Right hindlimb (tissue), 1 donor: Measurements from ENCODE around the gene ASCC1.
"Not testable (repeated sequence)": the region's sequence is repeated elsewhere in the genome, so short reads cannot be mapped to it uniquely, and the experiment has no call there.

Experiments used
- DNase-seq: peaks from one replicate; pipeline ENCODE4 v3.0.0-alpha.2; 2018

Gene ASCC1

DNA sequence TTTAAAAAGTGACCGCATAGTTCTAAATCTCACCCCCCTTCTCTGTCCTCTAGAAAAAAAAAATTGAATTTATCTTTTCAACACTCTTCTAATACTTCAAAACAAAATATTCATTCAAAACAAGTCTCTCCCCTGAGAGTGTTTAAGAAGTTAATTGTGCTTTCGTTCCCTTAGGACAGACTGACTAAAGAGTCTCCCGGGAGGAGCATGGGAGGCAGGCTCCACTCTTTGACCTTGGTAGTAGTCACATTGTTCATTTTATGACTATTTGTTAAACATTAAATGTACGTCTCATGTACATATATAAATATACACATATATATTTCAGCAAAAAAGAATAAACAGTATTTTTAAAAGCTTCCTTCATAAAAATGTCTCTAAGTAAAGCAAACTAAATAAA is 92.5 kb downstream of the ASCC1 start:
- no peak for DNase-seq

DNA sequence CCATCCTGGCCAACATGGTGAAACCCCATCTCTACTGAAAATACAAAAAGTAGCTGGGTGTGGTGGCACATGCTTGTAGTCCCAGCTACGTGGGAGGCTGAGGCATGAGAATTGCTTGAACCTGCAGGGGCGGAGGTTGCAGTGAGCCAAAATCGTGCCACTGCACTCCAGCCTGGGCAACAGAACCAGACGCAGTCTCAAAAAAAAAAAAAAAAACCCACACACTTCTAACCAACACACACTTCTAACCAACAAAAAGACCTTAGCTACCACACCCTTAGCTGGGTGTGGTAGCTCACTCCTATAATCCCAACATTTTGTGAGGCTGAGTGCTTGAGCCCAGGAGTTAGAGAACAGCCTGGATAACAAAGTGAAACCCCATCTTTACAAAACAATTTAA is 93.9 kb downstream of the ASCC1 start:
- DNase-seq: no peak

DNA sequence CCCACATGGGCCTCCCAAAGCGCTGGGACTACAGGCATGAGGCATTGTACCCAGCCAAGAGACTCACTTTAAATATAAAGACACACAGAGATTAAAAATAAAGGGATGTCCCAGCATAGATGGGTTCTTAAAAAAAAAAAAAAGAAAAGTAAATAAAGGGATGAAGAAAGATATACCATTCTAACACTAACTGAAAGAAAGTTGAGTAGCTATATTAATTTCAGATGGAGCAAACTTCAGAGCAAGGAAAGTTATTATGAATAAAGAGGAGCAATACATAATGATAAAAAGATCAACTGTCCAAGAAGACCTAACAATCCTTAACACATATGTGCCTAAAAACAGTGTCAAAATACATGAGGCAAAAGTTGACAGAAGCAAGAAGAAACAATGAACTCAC is 94.7 kb downstream of the ASCC1 start:
- no peak for DNase-seq

DNA sequence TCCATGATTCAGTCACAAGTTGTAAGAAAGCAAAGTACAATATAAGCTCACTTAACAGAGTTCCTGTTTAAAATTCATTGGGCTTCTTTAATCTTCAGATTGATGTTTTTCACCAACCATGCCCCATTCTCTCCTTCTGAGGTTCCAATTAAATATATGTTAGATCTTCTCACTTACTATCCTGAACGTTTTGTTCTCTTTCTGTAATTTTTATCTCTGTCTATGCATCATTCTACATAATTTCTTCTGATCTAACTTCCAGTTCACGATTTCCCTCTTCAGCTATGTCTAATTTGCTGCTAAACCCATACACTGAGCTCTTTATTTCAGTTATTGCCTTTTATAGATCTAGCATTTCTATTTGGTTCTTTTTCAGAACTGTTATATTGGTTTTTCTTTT is 99.7 kb downstream of the ASCC1 start:
- DNase-seq: no peak

DNA sequence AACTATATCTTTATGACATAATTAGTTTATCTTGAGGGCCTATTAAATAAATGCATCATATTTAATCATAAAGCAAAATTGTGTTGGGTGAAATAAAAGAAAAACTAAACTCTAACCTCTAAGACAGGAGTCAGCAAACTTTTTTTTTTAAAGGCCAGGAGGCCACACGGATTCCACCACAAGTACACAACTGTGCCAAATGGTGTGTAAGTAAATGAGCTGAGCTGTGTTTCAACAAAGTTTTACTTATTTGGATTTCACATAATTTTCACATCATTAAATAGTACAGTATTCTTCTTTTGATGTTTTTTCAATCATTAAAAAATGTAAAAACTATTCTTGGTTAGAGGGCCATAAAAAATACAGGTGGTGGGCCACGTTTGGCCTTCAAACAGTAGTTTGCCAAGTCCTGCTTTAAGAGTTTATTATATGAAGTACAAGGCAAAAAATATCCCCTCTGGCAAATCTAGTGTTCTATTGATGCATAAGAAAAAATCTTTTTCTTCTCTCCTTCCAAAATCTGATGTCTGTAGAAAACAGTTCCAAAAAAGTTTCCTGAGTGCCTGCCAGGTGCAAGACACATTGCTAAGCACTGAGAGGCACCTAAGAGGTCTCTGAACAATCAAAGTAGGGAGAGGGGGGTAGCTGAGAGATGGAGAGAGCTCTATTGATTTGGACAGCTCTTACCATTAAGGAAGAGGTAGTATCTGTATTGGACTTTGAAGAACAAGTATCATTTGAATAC is 101.2 kb downstream of the ASCC1 start:
- peak; percentile 49 for DNase-seq

DNA sequence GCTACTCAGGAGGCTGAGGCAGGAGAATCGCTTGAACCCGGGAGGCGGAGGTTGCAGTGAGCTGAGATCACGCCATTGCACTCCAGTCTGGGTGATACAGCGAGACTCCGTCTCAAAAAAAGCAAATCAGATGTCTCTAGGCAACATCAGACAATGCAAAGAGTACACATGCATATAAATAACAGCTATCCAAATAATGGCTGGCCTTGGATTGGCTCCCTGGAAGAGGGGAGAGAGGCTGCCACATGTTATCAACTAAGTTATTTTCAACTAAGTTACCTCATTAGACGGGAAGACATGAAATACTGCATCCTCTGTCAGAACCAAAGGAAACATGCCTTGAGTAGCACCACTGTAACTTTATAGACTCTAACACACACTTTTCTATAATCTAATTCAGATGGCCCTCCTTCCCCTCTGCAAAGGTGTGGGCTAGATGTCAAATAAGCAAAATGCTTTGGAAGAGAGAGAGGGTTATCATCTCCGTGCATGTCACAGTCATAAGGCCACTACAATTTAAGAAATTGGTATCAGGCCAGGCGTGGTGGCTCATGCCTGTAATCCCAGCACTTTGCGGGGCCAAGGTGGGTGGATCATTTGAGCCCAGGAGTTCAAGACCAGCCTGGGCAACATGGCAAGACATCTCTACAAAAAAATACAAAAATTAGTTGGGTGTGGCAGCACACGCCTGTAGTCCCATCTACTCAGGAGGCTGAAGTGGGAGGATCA is 105.2 kb downstream of the ASCC1 start:
- no peak for DNase-seq

DNA sequence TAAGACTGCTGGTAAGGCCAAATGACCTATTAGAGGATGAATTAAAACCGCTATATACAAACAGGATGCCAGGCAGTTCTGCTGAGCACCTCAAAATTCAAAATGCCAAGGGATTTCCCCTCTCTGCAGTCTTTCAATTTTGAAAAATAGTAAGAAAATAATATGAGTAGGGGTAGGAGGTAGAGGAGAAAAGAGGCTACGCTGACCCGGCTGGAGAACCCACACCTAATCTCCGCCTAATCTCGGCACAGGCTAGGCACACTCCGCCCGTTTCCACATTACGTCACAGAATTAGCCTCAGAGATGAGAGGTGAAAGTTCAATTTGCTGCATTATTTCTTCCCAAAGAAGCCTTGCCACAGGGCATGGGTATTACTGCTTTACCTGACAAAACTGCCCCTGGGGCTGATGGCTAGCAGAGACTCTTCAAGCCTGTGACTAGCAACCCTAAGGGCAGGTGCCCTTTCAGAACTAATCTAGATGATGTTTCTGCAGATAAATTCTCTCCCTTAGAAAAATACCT is 106.4 kb downstream of the ASCC1 start:
- DNase-seq: no peak

DNA sequence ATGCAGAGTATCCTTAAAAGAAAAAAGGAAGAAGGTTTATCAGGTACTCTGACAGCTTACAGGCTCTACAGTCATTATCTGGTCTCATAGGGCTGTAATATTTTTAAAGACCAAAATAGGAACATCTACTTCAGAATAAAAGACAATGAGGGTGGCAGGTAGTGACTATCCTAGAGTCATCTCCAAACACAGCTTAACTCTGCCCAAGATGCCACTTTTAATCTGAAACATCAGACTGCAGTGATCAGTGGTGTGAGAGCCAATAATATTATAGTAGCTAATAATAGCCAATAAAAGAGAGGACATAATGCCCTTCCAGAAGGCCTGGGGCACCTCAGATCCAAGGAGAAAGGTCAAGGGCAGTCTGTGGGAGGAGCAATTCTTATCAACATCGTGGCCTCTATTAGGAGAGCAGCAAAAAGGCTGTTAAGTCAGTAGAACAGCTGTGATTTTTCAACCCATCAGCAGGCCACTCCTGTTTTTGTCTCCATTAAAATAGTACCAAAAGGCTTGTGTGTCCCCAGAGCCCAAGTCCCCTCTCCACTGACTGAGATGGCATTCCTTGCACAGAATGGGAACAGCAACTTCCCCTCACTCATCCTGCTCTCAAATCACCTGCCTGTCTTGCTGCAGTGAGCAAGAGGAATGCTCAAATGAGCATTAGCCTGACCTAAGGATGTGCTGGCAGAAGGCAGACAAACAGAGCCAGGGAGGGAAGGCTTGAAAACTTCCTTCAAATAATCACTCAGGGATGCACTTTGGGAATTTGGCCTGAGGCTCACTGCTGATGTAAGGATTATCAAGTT is 107.0 kb downstream of the ASCC1 start:
- no peak for DNase-seq

DNA sequence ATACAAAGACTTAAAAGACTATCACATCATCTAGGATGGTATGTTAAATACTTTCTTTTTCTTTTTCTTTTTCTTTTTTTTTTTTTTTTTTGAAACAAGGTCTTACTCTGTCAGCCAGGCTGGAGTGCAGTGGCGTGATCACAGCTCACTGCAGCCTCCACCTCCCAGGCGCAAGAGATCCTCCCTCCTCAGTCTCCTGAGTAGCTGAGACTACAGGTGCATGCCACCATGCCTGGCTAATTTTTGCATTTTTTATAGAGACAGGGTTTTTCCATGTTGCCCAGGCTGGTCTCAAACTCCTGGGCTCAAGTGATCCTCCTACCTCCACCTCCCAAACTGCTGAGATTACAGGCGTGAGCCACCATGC is 108.1 kb downstream of the ASCC1 start:
- not testable (repeated sequence) for DNase-seq

DNA sequence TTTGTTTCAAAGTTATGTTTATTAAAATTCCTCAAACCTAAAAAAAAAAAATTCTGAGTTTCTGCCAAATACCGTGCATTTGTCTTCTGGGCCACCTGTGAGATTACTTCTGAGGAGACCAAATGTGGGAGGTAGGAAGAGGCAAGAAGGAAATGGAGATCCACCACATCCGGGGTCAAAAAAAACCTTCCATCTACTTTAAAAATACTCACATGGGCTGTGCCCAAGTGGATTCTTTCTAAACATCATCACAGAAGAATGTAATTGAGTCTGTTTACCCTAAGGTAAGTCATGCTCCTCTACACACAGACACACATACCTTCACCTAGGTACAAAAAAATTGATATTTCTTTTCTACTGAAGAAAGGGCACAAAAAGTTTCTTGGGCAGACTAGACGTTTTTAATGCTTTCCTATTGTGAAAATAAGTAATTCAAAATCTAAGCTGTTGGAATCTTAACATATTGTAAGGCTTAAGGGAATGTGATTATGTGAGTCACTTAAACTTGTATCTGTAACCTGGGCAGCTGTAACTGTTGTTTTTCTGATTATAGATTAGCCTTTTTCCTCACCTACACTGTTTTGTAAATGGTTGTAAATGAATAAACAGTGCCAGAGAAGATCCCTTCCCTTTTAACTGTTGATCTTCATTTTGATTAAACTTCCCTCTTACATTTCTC is 108.6 kb downstream of the ASCC1 start:
- no peak for DNase-seq

DNA sequence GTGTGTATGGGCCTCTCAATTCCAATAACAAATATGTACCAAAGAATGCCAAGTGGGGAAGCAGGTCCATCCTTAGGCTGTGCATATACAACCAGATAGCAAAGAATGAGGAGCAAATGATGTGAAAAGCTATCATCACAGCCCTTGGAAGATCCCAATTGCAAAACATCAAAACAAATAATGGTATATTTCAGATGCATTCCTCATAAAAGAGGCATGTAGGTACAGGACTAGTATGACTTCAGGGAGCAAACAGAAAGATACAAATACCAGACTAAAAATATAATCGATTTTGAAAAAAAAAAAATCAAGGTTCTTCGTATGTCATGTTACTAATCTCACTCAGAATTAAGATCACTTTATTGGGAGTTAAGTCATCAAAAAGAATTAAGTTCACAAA is 109.2 kb downstream of the ASCC1 start:
- no peak for DNase-seq

DNA sequence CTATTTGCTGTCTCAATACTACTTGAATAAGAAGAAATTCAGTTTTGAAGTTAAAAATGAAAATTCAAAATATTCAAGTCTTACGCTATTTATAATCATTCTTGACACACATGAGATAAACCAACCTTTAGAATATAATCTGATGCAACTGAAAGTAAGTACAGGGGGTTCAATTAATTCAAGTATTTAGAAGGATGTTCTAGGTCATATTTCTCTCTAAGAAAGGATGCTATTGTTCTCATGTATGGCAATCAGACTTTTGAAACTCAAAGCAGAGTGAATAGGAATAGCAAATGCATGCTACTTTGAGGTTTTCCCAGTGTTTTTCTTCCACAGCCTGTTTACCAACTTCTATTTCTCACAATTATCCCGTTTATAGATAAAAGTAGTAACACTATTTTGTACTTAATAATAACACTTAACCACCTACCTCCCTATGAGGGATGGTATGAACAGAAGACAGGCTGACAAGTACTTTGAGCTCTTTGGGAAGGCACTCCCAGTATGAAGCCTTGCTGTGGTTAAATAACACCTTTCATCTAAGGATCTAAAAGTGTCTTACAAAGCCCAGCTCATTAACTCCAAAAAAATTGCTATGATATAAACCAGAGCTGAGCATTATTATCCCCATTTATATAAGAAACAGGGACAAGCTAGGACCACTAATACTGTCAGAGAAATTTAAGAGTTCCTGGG is 109.8 kb downstream of the ASCC1 start:
- no peak for DNase-seq

DNA sequence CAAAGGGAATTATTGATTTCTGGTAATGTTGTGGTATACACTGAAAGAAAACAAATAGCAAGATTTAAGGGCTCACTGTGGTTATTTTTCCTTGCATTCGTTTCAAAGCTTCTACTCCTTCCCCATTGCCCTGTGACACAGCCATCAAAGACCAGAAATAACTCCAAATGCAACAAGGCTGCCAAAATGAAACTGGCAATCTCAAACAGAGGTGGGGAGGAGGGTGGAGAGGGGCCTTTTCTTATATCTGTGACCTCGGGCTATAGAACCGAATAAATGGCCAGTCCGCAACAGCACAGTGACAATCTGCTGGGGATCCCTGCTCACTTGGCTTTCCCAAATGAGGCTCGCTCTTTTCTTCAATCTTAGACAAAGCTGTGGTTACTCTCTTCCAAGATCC is 110.4 kb downstream of the ASCC1 start:
- no peak for DNase-seq

DNA sequence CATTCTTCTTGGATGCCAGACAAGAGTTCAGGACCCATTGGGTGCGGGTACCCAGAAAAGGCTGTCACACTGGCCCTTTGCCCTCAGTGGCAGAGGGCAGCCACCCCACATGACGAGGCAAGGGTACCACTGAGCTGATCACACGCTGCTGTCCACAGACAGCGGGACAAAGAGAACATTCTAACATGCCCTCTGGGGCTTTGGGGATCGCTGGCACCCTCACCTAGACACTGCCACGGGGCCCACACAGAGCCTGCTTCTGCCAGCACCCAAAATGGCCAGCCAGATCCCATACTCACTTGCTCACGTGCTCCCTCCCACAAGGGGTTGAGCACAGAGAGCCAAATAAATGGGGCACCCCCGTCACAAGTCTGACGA is 111.0 kb downstream of the ASCC1 start:
- DNase-seq: no peak

DNA sequence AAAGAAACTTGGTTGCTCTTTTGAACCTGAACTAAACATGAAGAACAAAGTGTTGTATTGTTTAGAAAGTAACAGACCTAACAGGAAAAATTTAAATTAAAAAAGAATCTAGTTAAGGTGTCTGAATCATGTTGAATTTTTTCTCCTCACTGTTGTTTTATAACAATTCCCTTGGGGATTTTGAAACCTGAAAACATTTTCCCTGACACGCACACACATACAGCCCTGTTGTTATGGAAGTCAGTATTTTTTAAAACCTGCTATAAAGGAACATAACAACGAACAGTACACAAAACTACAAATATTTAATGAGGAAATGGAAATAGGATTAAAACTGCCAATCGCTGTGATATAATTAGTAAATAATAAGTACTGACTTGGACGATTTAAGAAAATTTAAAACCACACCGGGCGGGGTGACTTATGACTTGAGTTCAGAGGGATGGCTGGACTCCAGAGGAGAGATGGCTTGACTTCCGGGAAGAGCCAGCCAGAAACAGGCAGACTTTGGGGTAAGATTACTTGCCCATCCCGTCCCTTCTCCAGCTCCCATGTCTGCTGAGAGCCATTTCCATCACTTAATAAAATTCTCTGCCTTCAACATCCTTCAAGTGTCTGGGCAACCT is 111.5 kb downstream of the ASCC1 start:
- no peak for DNase-seq

DNA sequence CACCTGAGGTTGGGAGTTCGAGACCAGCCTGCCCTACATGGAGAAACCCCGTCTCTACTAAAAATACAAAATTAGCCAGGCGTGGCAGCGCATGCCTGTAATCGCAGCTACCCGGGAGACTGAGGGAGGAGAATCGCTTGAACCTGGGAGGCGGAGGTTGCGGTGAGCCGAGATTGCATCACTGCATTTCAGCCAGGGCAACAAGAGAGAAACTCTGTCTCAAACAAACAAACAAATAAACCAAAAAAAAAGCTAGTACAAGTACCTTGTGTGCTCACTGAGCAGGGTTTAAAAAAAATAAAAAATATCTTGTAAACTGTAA is 116.5 kb downstream of the ASCC1 start:
- no peak for DNase-seq

DNA sequence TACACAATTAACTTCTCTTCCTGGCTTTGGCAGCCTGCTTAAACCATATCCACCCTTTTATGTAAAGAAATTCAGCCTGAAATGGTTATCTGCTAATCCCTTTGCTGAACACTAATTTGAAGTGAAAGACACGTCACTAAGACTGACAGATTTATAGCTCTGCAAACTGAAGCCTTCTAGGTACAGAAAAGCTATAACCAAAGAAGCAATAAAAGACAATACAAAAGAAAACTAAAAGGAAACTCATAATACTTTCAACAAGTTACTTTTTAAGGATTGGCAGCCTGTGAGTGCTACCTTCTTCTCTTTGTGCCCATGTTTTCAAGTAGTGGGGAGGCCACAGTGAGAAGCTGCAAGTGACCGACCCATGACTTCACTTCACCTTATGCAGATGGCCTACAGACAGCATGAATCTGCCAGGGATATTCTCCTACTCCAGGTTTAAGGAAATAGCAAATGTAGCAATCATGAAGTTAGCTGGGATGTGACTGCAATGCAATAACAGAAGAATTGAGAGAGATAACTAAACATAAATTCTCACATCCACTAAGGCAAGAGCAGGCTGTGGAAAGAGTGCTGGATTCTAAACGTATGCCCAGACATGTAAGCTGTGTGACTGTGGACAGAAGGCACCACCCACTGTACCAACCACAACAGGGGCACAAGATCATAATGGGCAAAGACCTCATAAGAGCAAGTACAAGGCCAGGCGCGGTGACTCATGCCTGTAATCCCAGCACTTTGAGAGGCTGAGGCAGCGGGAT is 117.1 kb downstream of the ASCC1 start:
- DNase-seq: no peak

DNA sequence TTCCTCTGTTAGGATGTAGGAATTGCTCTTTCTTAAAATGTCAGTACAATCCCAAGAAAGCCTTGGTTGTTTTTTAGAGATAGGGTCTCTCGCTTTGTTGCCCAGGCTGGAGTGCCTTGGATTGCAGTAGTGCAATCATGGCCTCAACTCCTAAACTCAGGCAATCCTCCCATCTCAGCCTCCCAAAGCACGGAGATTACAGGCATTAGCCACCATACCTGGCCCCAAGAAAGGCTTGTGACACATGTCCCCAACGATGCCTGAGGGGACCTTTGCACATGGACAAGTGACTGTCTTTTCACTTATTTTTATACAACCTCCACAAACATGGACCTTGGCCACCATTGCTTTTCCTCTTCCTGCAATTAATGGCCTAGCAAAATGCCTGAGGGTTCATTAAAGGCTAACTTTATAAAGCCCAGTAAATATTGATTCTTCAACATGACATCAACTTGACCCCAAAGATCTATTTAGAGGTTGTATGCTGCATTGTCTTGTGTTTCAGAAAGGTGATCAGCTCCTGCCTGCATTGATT is 117.7 kb downstream of the ASCC1 start:
- no peak for DNase-seq

DNA sequence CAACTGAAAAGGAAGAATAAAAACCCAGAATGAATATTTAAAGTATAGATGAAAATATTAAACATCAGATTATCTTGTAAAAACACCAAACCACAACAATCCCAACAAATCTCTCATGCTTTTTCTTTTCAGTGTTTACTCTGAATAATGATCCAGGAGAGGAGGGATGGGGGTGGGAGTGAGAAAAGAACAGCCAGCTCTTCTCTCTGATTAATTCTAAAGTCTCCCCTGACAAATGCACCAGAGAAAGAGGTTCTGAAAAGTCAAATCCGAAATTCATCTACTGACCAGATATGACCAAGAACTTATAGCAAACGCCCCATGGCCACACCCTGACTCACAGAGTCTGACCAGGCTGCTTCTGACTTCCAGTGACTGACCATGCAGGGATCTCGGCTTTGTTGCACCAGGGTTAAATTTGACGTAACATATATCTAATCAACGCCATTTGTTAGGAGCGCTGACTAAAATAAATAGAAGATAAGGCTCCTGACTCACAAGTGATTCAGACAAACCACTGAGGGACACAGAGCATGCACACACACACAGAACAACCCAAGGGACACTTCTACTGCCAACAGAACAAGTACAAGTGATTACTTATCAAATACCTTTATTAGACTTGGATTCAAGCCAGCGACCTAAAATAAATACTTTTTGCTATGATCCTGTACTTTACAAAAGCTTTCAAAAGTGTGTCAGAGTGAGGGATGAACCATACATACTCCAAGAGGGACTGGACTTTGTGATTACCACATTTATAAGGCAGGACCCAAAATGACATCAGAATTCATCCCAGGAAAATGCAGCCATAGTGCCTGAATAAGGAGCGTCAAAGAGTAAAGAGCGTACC is 118.4 kb downstream of the ASCC1 start:
- no peak for DNase-seq
